PC-9 (cell line): ENCODE results near the gene HEPHL1.

Experiments
- CTCF ChIP-seq: fragments of 200-600 bp; sonication (generic); conservative IDR thresholded peaks from 2 replicates; pipeline ENCODE4 v1.6.1; 2017; ENCODE audit warnings: mixed run types, antibody characterized with exemption, mild to moderate bottlenecking, moderate library complexity
- EZH2 ChIP-seq: fragments of 200-600 bp; sonication (generic); IDR thresholded peaks from 2 replicates; pipeline ENCODE4 v1.8.0; 2017; ENCODE audit warnings: antibody characterized with exemption, low read depth

- TF ChIP-seq EZH2 = no peak
- TF ChIP-seq CTCF = no peak
Observed at GRCh38 chr11:94046796-94047195, 25.6 kb downstream of the HEPHL1 start.
